Measurements from ENCODE around the gene NOVA2. TPM values are rescaled to one million over a fixed set of nuclear protein-coding genes. Genes with fewer than 3 reads are reported as not detected.

Gene NOVA2
- total RNA-seq, 4 donors from 2014 or later, result 0.40 to 2.1 (median 0.44) TPM; not detected in 1

DNA sequence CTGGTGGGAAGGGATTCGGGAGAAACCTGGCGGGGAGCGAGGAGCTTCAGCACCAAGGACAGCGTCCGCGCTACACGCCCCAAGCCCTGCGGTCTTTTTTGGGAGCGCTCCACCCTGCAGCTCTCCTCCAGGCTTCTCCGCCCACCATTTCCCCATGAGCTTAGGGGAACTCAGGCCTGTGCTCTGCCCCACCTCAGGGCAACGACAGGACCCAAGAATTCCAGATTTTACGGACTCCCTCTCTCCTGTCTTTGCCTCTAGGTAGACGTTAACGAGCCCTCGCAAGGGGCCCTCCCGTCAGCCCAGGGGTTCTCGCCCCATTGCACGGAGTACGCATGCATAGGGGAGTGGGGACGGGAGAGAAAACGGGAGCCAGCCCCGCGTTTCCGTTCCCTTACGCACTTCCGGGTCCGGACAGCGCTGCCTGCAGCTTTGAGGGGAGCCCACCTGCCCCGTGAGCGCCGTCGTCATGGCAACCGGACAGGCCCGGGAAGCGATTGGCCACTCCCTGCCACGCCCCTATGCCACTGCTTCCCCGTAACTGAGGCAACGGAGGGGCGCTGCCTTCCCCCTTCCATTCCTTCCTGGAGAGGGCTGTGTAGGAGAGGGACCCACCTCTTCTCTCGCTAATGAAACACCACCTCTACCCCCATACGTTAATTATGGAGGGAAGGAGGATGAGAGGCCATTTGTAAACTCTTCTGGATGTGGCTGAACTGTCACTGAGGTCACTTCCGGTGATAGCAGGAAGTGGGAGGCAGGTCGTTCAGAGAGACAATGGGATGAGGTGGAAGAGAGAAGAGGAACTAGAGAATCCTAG lies 20.8 kb downstream of the NOVA2 start:
- peaks cover 5 to 23% (median 8%) of the 10 kb centered on the region in 3 donors for H3K4me1 ChIP-seq
- peaks cover 0 to 75% (median 0%) of the 10 kb centered on the region in 4 donors for H3K27me3 ChIP-seq
- TF ChIP-seq, protein P1, sequence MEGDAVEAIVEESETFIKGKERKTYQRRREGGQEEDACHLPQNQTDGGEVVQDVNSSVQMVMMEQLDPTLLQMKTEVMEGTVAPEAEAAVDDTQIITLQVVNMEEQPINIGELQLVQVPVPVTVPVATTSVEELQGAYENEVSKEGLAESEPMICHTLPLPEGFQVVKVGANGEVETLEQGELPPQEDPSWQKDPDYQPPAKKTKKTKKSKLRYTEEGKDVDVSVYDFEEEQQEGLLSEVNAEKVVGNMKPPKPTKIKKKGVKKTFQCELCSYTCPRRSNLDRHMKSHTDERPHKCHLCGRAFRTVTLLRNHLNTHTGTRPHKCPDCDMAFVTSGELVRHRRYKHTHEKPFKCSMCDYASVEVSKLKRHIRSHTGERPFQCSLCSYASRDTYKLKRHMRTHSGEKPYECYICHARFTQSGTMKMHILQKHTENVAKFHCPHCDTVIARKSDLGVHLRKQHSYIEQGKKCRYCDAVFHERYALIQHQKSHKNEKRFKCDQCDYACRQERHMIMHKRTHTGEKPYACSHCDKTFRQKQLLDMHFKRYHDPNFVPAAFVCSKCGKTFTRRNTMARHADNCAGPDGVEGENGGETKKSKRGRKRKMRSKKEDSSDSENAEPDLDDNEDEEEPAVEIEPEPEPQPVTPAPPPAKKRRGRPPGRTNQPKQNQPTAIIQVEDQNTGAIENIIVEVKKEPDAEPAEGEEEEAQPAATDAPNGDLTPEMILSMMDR (IDR thresholded peaks at IDR 0.05), result no peak
- TF ChIP-seq POLR2A (IDR thresholded peaks at IDR 0.05), result no peak
- no peaks in the 10 kb centered on the region for H3K9me3 ChIP-seq
- H3K27ac ChIP-seq, result no peak overlapping the region
- 10% methylated on average over 14 of the region's 43 CpGs for WGBS, 2 donors
- intact Hi-C loops (cut with DNase I), result no loop called here
- no peak for DNase-seq
- H3K36me3 ChIP-seq, result no peaks in the 10 kb centered on the region
- peak overlapping the region in 1 of 4 donors; percentile 39 for H3K4me3 ChIP-seq

DNA sequence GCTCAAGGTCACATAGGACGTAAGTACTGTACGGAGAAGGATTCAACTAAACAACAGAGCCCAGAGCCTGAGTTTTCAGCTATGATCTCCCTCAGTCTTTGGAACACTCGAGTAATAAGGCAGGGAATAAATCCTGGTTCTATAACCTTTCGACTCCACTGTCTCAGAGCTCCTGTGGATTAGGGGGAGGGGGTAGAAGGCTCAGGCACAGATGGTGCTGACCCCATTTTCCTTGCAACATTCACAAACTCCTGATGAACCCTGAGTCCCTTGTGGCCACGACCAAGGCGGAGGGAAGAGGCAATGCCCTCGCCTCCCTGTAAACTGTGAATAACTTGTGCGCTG lies 21.4 kb downstream of the NOVA2 start:
- no peak overlapping the region for H3K4me3 ChIP-seq
- WGBS, 2 donors, result 38 to 41% methylated on average over 7 to 8 of the region's 8 CpGs

DNA sequence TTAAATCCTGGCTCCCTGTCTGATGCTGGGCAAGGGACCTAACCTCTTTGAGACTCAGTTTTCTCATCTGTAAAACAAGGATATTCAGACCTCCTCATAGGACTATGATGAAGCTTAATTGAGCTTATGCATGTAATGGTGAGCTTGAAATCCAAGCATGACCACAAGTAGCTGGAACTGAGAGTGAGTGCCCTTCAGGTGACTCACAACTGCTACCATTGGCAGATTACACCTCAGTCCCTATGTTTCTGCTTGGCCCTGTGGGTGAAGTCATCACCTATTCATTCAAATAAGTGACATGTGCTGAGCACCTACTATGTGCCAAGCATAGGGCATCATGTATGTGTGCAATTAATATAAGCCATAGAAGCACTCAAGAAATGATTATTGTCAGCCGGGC lies 25.7 kb downstream of the NOVA2 start:
- TF ChIP-seq POLR2A (IDR thresholded peaks at IDR 0.05), result no peak
- TF ChIP-seq, protein P1 (IDR thresholded peaks at IDR 0.05), result no peak
- H3K27me3 ChIP-seq, result peaks cover 0 to 35% (median 0%) of the 10 kb centered on the region in 4 donors
- no peak overlapping the region for H3K27ac ChIP-seq
- H3K36me3 ChIP-seq, result no peaks in the 10 kb centered on the region
- H3K4me1 ChIP-seq, result peaks cover 3 to 5% (median 3%) of the 10 kb centered on the region in 3 donors
- no peaks in the 10 kb centered on the region for H3K9me3 ChIP-seq
- intact Hi-C loops (cut with DNase I), result no loop called here
- 100% methylated on average over 1 of the region's 1 CpG for WGBS, 2 donors
- no peak for DNase-seq
- H3K4me3 ChIP-seq, result no peak overlapping the region

More for the DNA sequence above, 21.4 kb downstream of the NOVA2 start:
- Histone ChIP-seq H3K36me3 (no peaks in the 10 kb centered on the region), H3K27ac (no peak overlapping the region), H3K9me3 (no peaks in the 10 kb centered on the region), H3K27me3 (peaks cover 0 to 73% (median 0%) of the 10 kb centered on the region in 4 donors), H3K4me1 (peaks cover 5 to 23% (median 8%) of the 10 kb centered on the region in 3 donors)
- intact Hi-C loops (cut with DNase I), result no loop called here
- TF ChIP-seq, protein P1 (IDR thresholded peaks at IDR 0.05), result no peak
- no peak for TF ChIP-seq POLR2A (IDR thresholded peaks at IDR 0.05)
- no peak for DNase-seq

DNA sequence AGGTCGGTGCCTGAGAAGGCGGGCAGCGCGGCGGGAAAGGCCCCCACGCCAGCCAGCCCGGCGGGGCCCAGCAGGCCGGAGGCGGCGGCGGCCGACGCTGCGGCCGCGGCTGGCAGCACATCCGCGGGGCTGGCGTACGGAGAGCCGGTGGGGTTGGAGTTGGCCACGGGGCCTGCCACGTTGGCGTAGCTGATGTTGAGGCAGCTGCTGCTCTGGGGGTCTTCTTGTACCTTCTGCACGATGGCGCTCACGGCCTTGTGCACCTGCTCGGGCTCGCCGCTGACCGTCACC lies 33.2 kb downstream of the NOVA2 start:
- no peak for TF ChIP-seq POLR2A (IDR thresholded peaks at IDR 0.05)
- TF ChIP-seq, protein P1 (IDR thresholded peaks at IDR 0.05), result no peak
- Histone ChIP-seq H3K36me3 (no peaks in the 10 kb centered on the region), H3K27me3 (peaks cover 0 to 71% (median 0%) of the 10 kb centered on the region in 4 donors), H3K9me3 (no peaks in the 10 kb centered on the region), H3K27ac (no peak overlapping the region), H3K4me1 (peaks cover 0 to 4% (median 0%) of the 10 kb centered on the region in 3 donors), H3K4me3 (peak overlapping the region in 1 of 4 donors; percentile 34)
- DNase-seq, result no peak
- intact Hi-C loops (cut with DNase I), result no loop called here
- WGBS, 2 donors, result 83% methylated on average over 7 of the region's 32 CpGs; no CpG with 5 or more reads in 1 of the 2 donors

DNA sequence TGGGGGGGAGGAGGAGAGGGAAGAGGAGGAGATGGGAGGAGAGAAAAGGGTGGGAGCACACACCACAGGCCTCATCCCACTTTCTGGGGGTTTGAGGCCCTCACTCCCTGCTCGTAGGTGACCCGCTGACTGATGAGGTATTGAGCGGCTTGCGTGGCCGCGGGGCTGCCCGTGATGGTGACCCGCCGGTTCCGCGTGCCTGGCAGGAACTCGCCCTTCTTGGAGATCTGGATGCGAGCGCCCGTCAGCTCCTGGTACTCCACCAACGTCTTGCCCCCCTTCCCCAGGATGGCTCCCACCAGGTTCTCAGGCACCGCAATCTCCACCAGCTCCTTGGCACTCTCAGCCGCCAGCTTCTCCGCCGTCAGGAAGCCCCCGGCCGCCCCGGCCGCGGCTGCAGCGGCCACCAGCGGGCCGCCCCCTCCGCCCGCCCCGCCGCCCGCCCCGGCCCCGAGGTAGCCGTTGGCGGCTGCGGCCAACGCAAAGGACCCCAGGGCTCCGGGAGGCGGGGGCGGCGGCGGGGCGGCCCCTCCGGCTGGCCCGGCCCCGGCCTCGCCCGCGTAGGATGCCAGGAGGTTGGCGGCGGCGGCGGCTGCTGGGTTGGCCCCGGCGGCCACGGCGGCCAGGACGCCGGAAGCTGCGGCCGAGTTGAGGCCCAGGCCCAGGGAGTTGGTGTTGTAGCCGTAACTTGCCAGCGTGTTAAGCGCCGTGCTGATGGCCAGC lies 33.7 kb downstream of the NOVA2 start:
- H3K36me3 ChIP-seq, result no peaks in the 10 kb centered on the region
- peaks cover 0 to 76% (median 0%) of the 10 kb centered on the region in 4 donors for H3K27me3 ChIP-seq
- WGBS, 2 donors, result 44% methylated on average over 3 of the region's 67 CpGs; no CpG with 5 or more reads in 1 of the 2 donors
- peaks cover 0 to 4% (median 0%) of the 10 kb centered on the region in 3 donors for H3K4me1 ChIP-seq
- H3K9me3 ChIP-seq, result no peaks in the 10 kb centered on the region
- no peak for DNase-seq
- intact Hi-C loops (cut with DNase I), result no loop called here
- no peak overlapping the region for H3K27ac ChIP-seq
- peak overlapping the region in 1 of 4 donors; percentile 34 for H3K4me3 ChIP-seq
- TF ChIP-seq POLR2A (IDR thresholded peaks at IDR 0.05), result no peak
- TF ChIP-seq, protein P1 (IDR thresholded peaks at IDR 0.05), result no peak

Data from esophagus squamous epithelium (tissue), 5 donors.